Kidney capillary endothelial cell (primary cell): ENCODE measurements around the gene HGF.

Experiments
- DNase-seq: peaks from one replicate; pipeline ENCODE4 v3.0.0-alpha.2; 2018; ENCODE audit warnings: low spot score

Gene HGF

GRCh38 chr7:81719865-81720264, 50.0 kb downstream of the HGF start:
- DNase-seq = no peak

GRCh38 chr7:81715984-81716588, 53.8 kb downstream of the HGF start:
- peak; percentile 7 for DNase-seq

GRCh38 chr7:81714306-81714705, 55.5 kb downstream of the HGF start:
- DNase-seq = no peak

- DNase-seq = no peak
Measured at GRCh38 chr7:81710751-81711150, 59.1 kb downstream of the HGF start.

- no peak for DNase-seq
Measured at GRCh38 chr7:81709836-81710235, 60.0 kb downstream of the HGF start.

- no peak for DNase-seq
Measured at GRCh38 chr7:81707966-81708365, 61.9 kb downstream of the HGF start.

- DNase-seq = no peak
Measured at GRCh38 chr7:81707196-81707595, 62.7 kb downstream of the HGF start.

GRCh38 chr7:81705206-81705605, 64.6 kb downstream of the HGF start:
- no peak for DNase-seq

GRCh38 chr7:81704595-81704994, 65.3 kb downstream of the HGF start:
- DNase-seq = no peak

GRCh38 chr7:81698965-81699364, 70.9 kb downstream of the HGF start:
- DNase-seq = no peak

GRCh38 chr7:81694711-81695110, 75.1 kb downstream of the HGF start:
- DNase-seq = no peak

- no peak for DNase-seq
Measured at GRCh38 chr7:81693894-81694293, 76.0 kb downstream of the HGF start.

GRCh38 chr7:81693080-81693479, 76.8 kb downstream of the HGF start:
- DNase-seq = no peak

- no peak for DNase-seq
Measured at GRCh38 chr7:81692146-81692905, 77.5 kb downstream of the HGF start.

- DNase-seq = no peak
Measured at GRCh38 chr7:81691199-81691821, 78.5 kb downstream of the HGF start.

- DNase-seq = no peak
Measured at GRCh38 chr7:81690688-81691087, 79.2 kb downstream of the HGF start.

- no peak for DNase-seq
Measured at GRCh38 chr7:81690251-81690650, 79.6 kb downstream of the HGF start.

GRCh38 chr7:81688622-81689411, 81.0 kb downstream of the HGF start:
- DNase-seq = no peak

- DNase-seq = no peak
Measured at GRCh38 chr7:81687062-81687461, 82.8 kb downstream of the HGF start.

GRCh38 chr7:81685270-81685868, 84.5 kb downstream of the HGF start:
- DNase-seq = no peak

GRCh38 chr7:81684514-81685269, 85.2 kb downstream of the HGF start:
- peak; percentile 98 for DNase-seq
